GM19452 (cell line): Measurements from ENCODE around the gene UGT1A10.
"Not testable (repeated sequence)": the region's sequence is repeated elsewhere in the genome, so short reads cannot be mapped to it uniquely, and the experiment has no call there.

Experiments
- ATAC-seq: cut with Tn5 transposase; IDR thresholded peaks from one replicate; pipeline ENCODE4 v1.9.1; 2021; ENCODE audit not compliant: unreplicated experiment

Gene UGT1A10

GRCh38 chr2:233636306-233636705, at the start of gene UGT1A10:
UGT1A10 (plus strand) TSS chr2:233636448; CDS start chr2:233636523, 75 bp downstream.
- ATAC-seq = not testable (repeated sequence)

GRCh38 chr2:233588400-233588799, 47.8 kb upstream of the UGT1A10 start:
- ATAC-seq = no peak

GRCh38 chr2:233592706-233593105, 43.5 kb upstream of the UGT1A10 start:
- ATAC-seq = not testable (repeated sequence)

GRCh38 chr2:233593201-233593600, 43.0 kb upstream of the UGT1A10 start:
- no peak for ATAC-seq

- no peak for ATAC-seq
Measured at GRCh38 chr2:233597522-233597921, 38.7 kb upstream of the UGT1A10 start.

- ATAC-seq = no peak
Measured at GRCh38 chr2:233598952-233599351, 37.3 kb upstream of the UGT1A10 start.

- no peak for ATAC-seq
Measured at GRCh38 chr2:233600386-233600785, 35.9 kb upstream of the UGT1A10 start.

- ATAC-seq = no peak
Measured at GRCh38 chr2:233602076-233602475, 34.2 kb upstream of the UGT1A10 start.

- ATAC-seq = no peak
Measured at GRCh38 chr2:233603520-233603919, 32.7 kb upstream of the UGT1A10 start.

GRCh38 chr2:233604826-233605225, 31.4 kb upstream of the UGT1A10 start:
- ATAC-seq = no peak

GRCh38 chr2:233605680-233606079, 30.6 kb upstream of the UGT1A10 start:
- ATAC-seq = no peak

- no peak for ATAC-seq
Measured at GRCh38 chr2:233611284-233611683, 25.0 kb upstream of the UGT1A10 start.

- not testable (repeated sequence) for ATAC-seq
Measured at GRCh38 chr2:233617476-233617875, 18.8 kb upstream of the UGT1A10 start, which contains the start of gene UGT1A8. UGT1A8 (plus strand) TSS chr2:233617633; CDS start chr2:233617708, 75 bp downstream.

GRCh38 chr2:233620204-233620603, 16.0 kb upstream of the UGT1A10 start:
- no peak for ATAC-seq

GRCh38 chr2:233621863-233622262, 14.4 kb upstream of the UGT1A10 start:
- not testable (repeated sequence) for ATAC-seq

- ATAC-seq = no peak
Measured at GRCh38 chr2:233627331-233628025, 8.8 kb upstream of the UGT1A10 start.

GRCh38 chr2:233638836-233639235, 2.6 kb downstream of the UGT1A10 start:
- ATAC-seq = no peak

- ATAC-seq = no peak
Measured at GRCh38 chr2:233639860-233640259, 3.6 kb downstream of the UGT1A10 start.

- ATAC-seq = no peak
Measured at GRCh38 chr2:233643128-233643527, 6.9 kb downstream of the UGT1A10 start.

GRCh38 chr2:233646033-233646432, 9.8 kb downstream of the UGT1A10 start:
- not testable (repeated sequence) for ATAC-seq

GRCh38 chr2:233650981-233651380, 14.7 kb downstream of the UGT1A10 start:
- no peak for ATAC-seq

GRCh38 chr2:233651430-233651829, 15.2 kb downstream of the UGT1A10 start:
- ATAC-seq = no peak

- ATAC-seq = no peak
Measured at GRCh38 chr2:233654501-233654900, 18.3 kb downstream of the UGT1A10 start.
